Measurements from ENCODE around the gene TMED6.

The TMED6 gene

GRCh38 chr16:69351309-69352027 lies at the start of gene TMED6:
TMED6 (minus strand) TSS chr16:69351786; CDS start chr16:69351753, 33 bp downstream.
- DNase-seq (ENCODE audit: low spot score) = no peak

- no peak for DNase-seq (ENCODE audit: low spot score)
These were observed 47.8 kb upstream of the TMED6 start for GRCh38 chr16:69399361-69399760.

- no peak for DNase-seq (ENCODE audit: low spot score)
These were observed 46.4 kb upstream of the TMED6 start for GRCh38 chr16:69397821-69398521.

- DNase-seq (ENCODE audit: low spot score) = no peak
These were observed 44.8 kb upstream of the TMED6 start for GRCh38 chr16:69396187-69397061.

DNA sequence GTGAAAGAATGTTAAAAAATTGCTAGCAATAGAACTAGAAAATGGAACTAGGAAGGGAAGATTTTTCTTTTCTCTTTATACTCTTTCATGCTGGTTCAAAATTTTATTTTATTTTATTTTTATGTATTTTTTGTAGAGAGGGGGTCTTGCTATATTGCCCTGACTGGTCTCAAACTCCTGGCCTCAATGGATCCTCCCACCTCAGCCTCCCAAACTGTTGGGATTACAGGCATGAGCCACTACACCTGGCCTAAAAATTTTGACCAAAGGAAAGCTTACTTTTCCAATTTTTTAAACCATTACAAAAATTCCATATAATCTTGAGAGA lies 44.2 kb upstream of the TMED6 start:
- DNase-seq (ENCODE audit: low spot score) = no peak

GRCh38 chr16:69393898-69394849 lies 42.6 kb upstream of the TMED6 start:
- DNase-seq (ENCODE audit: low spot score) = peak; percentile 41

GRCh38 chr16:69386596-69386995 lies 35.0 kb upstream of the TMED6 start:
- DNase-seq (ENCODE audit: low spot score) = no peak

- DNase-seq (ENCODE audit: low spot score) = no peak
These were observed 33.4 kb upstream of the TMED6 start for GRCh38 chr16:69384974-69385373.

- no peak for DNase-seq (ENCODE audit: low spot score)
These were observed 30.8 kb upstream of the TMED6 start for GRCh38 chr16:69382421-69382820.

DNA sequence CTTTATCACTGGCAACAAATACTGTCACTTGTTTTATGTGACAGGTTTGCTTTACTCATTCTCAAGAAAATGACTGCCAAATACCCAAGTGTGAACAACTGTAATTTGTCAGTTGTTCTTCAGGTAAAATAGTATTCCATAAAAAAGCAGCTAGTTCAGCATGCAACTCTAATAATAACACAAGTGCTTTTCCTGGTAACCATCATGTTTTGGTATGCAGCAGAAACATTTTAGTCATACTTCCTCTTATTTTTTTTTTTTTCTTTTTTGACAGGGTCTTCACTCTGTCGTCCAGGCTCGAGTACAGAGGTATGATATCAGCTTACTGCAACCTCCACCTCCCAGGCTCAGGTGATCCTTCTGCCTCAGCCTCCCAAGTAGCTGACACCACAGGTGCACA lies 29.6 kb upstream of the TMED6 start:
- no peak for DNase-seq (ENCODE audit: low spot score)

- no peak for DNase-seq (ENCODE audit: low spot score)
These were observed 27.2 kb upstream of the TMED6 start for GRCh38 chr16:69378760-69379159.

DNA sequence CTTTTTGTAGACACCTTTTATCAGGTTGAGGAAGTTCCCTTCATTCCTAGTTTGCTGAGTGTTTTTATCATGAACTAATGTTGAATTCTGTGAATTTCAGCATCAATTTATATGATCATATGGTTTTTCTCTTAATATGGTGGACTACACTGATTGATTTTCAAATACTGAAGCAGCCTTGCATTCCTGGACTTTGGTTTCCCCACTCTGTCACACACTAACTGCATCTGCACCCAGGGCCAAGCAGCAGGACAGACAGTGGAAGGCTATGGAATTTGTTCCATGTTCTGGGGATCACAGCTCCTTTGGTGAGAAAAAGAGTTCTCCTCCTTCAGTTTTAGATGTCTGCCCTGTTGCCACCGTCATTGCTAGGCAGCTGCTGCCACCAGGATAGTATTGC lies 26.4 kb upstream of the TMED6 start:
- no peak for DNase-seq (ENCODE audit: low spot score)

GRCh38 chr16:69376393-69377059 lies 24.9 kb upstream of the TMED6 start:
- no peak for DNase-seq (ENCODE audit: low spot score)

GRCh38 chr16:69373019-69373418 lies 21.4 kb upstream of the TMED6 start:
- no peak for DNase-seq (ENCODE audit: low spot score)

GRCh38 chr16:69371564-69371963 lies 20.0 kb upstream of the TMED6 start:
- DNase-seq (ENCODE audit: low spot score) = no peak

DNA sequence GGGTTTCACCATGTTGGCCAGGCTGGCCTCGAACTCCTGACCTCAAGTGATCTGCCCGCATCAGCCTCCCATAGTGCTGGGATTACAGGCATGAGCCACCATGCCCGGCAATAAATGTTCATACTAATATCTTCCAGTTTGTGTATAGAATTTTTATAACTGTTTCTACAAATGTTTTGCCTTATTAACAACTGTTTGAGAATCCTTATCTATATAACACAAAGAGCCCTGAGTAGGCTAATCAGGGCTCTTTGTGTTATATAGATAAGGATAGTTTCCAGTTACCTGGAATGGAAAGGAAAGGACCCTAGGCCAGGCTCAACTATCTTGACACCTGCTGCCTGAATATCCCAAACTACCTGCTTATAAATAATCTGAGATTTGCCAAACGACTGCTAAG lies 17.3 kb upstream of the TMED6 start:
- no peak for DNase-seq (ENCODE audit: low spot score)

GRCh38 chr16:69367980-69368379 lies 16.4 kb upstream of the TMED6 start:
- DNase-seq (ENCODE audit: low spot score) = no peak

GRCh38 chr16:69366431-69366830 lies 14.8 kb upstream of the TMED6 start:
- DNase-seq (ENCODE audit: low spot score) = no peak

DNA sequence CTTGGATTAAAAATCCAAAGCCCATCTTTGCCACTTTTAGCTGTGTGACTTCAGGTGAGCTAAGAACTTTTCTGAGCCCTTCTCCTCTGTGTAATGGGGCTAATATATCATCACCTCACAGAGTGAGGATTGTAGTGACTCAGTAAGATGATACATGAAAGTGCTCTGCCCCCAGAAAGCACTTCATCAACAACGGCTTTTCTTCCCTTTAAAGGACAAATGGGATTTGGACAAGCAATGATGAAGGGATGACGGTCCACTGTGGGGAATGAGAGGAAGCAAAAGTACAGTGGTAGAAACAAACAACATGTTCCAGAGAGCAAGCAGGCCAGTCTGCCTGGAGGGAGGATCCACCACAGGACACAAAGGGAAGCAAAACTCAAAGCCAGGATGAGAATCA lies 14.3 kb upstream of the TMED6 start:
- DNase-seq (ENCODE audit: low spot score) = no peak

DNA sequence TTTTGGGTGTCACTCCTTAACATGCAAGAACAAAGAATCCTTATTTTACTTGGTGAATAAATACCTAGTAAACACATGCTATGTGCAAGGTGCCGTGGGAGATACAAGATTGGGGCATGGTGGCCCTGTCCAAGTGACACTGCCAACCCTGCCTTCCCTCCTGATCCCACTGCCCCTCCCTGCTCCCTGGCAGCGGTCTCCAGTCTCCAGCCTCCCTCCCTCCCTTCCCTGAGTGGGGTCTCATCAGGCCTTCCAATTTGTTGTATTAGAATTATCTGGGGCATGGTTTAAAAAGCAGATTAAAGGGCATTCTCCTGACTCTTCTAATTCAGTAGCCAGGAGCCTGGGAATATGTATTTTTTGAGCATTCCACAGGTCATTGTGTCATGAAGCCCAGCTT lies 12.5 kb upstream of the TMED6 start:
- no peak for DNase-seq (ENCODE audit: low spot score)

GRCh38 chr16:69363281-69363717 lies 11.7 kb upstream of the TMED6 start:
- no peak for DNase-seq (ENCODE audit: low spot score)
